ENCODE results near the gene IFT172.

The IFT172 gene

GRCh38 chr2:27501042-27501441 is 11.5 kb upstream of the IFT172 start:
- no peak for DNase-seq (ENCODE audit: low read depth)
- H3K4me3 ChIP-seq (ENCODE audit: control insufficient read depth, low read depth, low read length), result no peak overlapping the region
- no peak for TF ChIP-seq CTCF (IDR thresholded peaks at IDR 0.05; ENCODE audit: control insufficient read depth, insufficient read depth, low read depth, low read length, missing control alignments)

GRCh38 chr2:27498975-27499374 is 9.4 kb upstream of the IFT172 start:
- TF ChIP-seq CTCF (IDR thresholded peaks at IDR 0.05; ENCODE audit: control insufficient read depth, insufficient read depth, low read depth, low read length, missing control alignments), result no peak
- no peak overlapping the region for H3K4me3 ChIP-seq (ENCODE audit: control insufficient read depth, low read depth, low read length)
- DNase-seq (ENCODE audit: low read depth), result no peak

- DNase-seq (ENCODE audit: low read depth), result no peak
- no peak for TF ChIP-seq CTCF (IDR thresholded peaks at IDR 0.05; ENCODE audit: control insufficient read depth, insufficient read depth, low read depth, low read length, missing control alignments)
Observed at GRCh38 chr2:27497288-27497627, 7.7 kb upstream of the IFT172 start.

GRCh38 chr2:27496357-27497287 is 7.1 kb upstream of the IFT172 start, which contains the start of gene GCKR:
GCKR (plus strand) TSS chr2:27496839; CDS start chr2:27496905, 66 bp downstream.
- no peak within 1 kb of the TSS for H3K4me3 ChIP-seq (ENCODE audit: control insufficient read depth, low read depth, low read length)
- peak; percentile 21 for DNase-seq (ENCODE audit: low read depth)
- TF ChIP-seq CTCF (IDR thresholded peaks at IDR 0.05; ENCODE audit: control insufficient read depth, insufficient read depth, low read depth, low read length, missing control alignments), result no peak

More at GRCh38 chr2:27497288-27497627, 7.7 kb upstream of the IFT172 start:
- no peak overlapping the region for H3K4me3 ChIP-seq (ENCODE audit: control insufficient read depth, low read depth, low read length)

- TF ChIP-seq CTCF (IDR thresholded peaks at IDR 0.05; ENCODE audit: control insufficient read depth, insufficient read depth, low read depth, low read length, missing control alignments), result no peak
- H3K4me3 ChIP-seq (ENCODE audit: control insufficient read depth, low read depth, low read length), result no peak overlapping the region
- no peak for DNase-seq (ENCODE audit: low read depth)
Observed at GRCh38 chr2:27495840-27496356, 6.4 kb upstream of the IFT172 start.

- TF ChIP-seq CTCF (IDR thresholded peaks at IDR 0.05; ENCODE audit: control insufficient read depth, insufficient read depth, low read depth, low read length, missing control alignments), result no peak
- DNase-seq (ENCODE audit: low read depth), result no peak
- peak within 1 kb of the TSS; percentile 95 for H3K4me3 ChIP-seq (ENCODE audit: control insufficient read depth, low read depth, low read length)
Observed at GRCh38 chr2:27494944-27495554, 5.5 kb upstream of the IFT172 start, which contains the start of gene FNDC4. FNDC4 (minus strand) TSS chr2:27495200; CDS start chr2:27494679, 521 bp downstream.

Measured in AG09309 (cell line).